GM21737 (cell line): ENCODE measurements around the gene POLR2E.

Source experiments
- ATAC-seq: cut with Tn5 transposase; IDR thresholded peaks from one replicate; pipeline ENCODE4 v1.9.1; 2021; ENCODE audit warnings: mild to moderate bottlenecking, moderate library complexity; ENCODE audit not compliant: unreplicated experiment

Gene POLR2E

GRCh38 chr19:1082165-1082927 is 12.8 kb downstream of the POLR2E start:
- no peak for ATAC-seq

GRCh38 chr19:1081301-1082164 is 13.6 kb downstream of the POLR2E start:
- no peak for ATAC-seq

GRCh38 chr19:1080360-1081161 is 14.6 kb downstream of the POLR2E start:
- ATAC-seq: no peak

- no peak for ATAC-seq
Measured at GRCh38 chr19:1079566-1080111, 15.5 kb downstream of the POLR2E start.

GRCh38 chr19:1076951-1077350 is 18.2 kb downstream of the POLR2E start:
- ATAC-seq: peak; percentile 52

GRCh38 chr19:1076046-1076386 is 19.2 kb downstream of the POLR2E start:
- no peak for ATAC-seq

- no peak for ATAC-seq
Measured at GRCh38 chr19:1074544-1075283, 20.5 kb downstream of the POLR2E start.

GRCh38 chr19:1073956-1074517 is 21.1 kb downstream of the POLR2E start:
- no peak for ATAC-seq

- ATAC-seq: no peak
Measured at GRCh38 chr19:1073063-1073955, 21.9 kb downstream of the POLR2E start.

- no peak for ATAC-seq
Measured at GRCh38 chr19:1072371-1073015, 22.7 kb downstream of the POLR2E start.

GRCh38 chr19:1070931-1071791 is 24.0 kb downstream of the POLR2E start:
- ATAC-seq: no peak

GRCh38 chr19:1070576-1070930 is 24.6 kb downstream of the POLR2E start:
- ATAC-seq: no peak

GRCh38 chr19:1069009-1069779 is 26.0 kb downstream of the POLR2E start:
- no peak for ATAC-seq

- no peak for ATAC-seq
Measured at GRCh38 chr19:1068009-1069001, 26.9 kb downstream of the POLR2E start.

- peak; percentile 21 for ATAC-seq
Measured at GRCh38 chr19:1067341-1067957, 27.7 kb downstream of the POLR2E start.
